HG02759 (cell line): ENCODE measurements around the gene CRADD.
"Not testable (repeated sequence)": the region's sequence is repeated elsewhere in the genome, so short reads cannot be mapped to it uniquely, and the experiment has no call there.

Source experiments
- ATAC-seq: cut with Tn5 transposase; IDR thresholded peaks from one replicate; pipeline ENCODE4 v1.9.1; 2021; ENCODE audit warnings: mild to moderate bottlenecking, moderate library complexity; ENCODE audit not compliant: unreplicated experiment

The CRADD gene

DNA sequence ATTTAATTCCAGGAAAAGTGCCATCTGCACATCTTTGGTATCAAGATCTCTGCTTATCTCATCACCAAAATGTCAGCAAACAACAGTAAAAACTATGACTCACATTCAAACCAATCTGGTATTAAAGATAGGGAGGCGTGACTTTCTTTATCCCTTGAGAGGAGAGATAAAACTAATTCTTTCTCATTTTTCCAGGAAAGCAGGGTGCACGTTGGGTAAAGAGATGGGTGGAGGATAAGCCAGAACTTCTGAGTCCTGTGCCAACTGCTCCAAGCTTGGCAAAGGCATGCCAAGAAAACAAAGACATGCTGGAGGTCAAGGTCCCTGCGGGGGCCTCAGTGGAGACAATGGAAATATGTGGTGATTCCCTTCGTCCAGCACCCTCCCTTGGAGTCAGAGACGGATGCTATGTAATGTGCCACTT is 245.4 kb downstream of the CRADD start:
- no peak for ATAC-seq

DNA sequence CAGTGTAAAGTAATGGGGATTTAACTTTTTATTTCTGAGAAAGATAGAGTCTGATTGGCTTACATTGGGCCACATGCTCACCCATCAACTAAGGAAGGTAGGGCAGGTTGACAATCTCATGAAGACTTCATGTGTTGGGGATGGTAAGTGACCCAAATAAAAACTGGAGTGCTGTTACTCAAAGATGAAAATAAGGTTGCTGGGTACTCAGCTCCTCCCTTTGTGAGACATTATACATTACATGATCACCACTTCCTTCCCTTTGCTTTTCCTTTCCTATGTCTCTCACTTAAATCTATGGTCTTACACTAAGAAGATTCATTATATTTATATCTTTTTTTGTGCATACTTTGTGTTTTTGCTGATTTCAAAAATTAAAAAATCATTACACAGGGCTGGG is 247.2 kb downstream of the CRADD start:
- no peak for ATAC-seq

DNA sequence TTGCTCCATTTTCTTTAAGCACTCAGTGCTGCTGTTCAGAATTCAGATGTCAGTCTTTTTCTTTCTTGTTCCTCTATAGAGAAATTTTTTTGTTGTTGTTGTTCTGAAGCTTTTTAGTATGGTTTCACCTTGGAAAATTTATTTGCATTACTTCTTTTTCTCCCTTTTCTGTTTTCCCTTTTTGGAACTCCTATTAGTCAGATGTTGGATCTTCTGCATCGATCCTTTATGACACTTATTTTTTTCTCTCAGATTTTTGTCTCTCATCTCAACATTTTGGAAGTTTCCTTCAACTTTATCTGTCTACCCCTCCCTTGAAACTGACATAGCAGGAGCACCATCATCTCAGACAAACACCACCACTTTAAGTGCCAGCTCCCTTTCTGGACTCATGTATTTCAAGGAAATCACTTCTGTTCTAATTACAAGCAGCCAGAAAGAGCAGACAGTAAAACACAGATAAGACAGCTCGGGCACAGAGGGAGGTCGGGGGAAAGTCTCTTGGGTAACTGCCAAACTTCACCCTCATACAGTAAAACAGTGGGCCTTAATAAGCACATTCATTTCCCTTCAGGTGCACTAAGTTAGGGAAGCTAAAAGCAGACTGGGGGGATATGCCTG is 248.5 kb downstream of the CRADD start:
- no peak for ATAC-seq

DNA sequence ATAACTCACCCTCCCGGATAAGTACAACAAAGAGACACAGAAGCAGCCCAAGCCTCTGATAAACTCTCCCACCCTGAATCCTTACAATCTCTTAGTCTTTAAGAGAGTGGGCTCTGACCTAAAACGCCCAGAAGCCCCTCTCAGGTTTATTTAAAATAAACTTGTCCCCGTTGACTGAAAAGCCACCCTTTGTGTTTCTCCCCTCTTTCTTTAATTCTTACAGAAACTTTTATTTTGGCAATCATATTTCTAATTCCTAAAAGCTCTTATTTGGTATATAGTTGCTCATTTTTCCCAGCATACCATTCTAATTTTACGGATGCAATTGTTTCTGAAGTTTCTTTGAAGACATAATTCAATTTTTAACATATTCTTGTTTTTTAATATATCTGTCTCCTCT is 249.1 kb downstream of the CRADD start:
- no peak for ATAC-seq

DNA sequence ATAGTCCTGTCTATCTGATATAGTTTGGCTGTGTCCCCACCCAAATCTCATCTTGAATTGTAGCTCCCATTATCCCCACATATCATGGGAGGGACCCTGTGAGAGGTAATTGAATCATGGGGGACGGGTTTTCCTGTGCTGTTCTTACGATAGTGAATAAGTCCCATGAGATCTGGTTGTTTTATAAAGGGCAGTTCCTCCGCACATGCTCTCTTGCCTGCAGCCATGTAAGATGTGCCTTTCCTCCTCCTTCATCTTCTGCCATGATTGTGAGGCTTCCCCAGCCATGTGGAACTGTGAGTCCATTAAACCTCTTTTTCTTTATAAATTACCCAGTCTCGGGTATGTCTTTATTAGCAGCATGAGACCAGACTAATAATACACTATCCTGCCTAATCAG is 251.9 kb downstream of the CRADD start:
- not testable (repeated sequence) for ATAC-seq

DNA sequence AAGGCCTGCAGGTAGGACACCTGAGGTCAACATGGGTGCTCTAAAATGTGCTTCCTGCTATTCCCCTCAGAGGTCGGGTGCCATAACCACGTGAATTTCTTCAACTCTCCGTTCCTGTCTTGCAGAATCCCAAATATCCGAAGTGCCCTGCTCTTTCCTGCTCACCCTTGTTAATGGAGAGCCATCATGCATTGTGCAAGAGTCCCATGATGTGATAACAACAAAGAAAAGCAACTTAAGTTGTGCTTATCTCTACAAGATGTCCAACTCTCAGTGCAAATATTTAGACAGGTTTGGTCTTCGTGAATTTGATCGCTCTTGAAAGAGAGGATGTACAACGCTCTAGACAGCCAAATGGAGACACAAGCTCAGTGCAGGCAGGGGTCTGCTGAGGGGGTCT is 260.6 kb downstream of the CRADD start:
- no peak for ATAC-seq

DNA sequence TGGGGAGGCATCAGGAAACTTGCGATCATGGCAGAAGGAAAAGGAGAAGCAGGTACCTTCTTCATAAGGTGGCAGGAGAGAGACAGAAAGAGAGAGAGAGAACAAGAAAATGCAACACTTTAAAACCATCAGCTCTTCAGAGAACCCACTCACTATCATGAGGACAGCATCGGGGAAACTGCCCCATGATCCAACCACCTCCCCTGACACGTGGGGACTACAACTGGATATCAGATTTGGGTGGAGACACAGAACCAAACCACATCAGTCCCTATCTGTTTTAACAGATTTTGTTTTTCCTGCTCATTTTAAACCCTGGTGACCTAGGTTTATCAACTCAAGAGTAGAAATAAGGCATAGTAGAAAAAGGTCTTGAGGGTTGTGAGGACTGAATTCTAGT is 261.1 kb downstream of the CRADD start:
- ATAC-seq, result no peak

DNA sequence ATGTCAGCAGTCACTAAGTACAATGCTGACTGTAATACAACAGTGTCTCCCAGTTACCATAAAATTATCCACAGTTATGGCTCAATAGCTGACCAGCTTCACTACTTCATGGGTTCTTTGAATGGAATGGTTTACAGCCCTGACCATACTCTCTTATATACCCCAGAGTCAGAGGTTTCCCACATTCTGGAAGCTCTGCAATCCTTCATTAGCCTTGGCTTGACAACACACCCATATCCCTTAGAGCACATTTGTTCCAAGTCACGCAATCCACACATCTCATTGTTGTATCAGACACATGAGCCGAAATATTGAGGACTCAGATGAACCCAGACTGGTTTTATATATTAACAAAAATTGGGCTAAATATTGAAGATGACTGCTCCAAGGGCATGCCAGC is 261.8 kb downstream of the CRADD start:
- no peak for ATAC-seq

DNA sequence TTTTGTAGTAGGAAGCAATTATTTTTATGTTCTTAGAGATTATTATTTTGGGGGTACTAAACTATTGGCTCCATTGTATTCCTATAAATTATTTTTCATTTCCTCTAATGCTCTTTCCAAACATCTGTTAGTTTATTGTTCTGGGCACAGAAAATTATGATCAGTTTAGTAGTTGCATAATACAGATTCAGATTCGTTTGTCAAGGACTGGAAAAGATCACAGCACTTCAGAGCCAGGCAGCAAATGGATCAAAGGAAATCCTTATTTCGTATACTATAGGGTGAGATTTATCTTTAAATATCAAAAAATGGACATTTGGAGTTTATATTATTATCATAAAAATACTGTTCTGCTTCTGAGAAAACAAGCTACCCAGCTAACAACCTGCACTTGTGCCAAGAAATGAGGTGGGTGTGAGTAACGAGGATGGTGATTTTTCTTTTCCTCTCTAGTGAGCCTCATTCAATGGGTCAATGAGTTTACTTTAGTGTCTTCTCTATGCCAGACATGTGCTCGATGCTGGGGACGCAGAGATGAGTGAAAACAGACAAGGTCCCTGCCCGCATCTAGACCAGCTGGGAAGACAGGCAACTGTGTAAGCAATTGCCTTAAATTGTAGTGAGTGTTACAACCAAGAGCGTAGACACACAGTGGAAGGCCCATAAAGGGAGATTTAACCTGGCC is 262.6 kb downstream of the CRADD start:
- ATAC-seq, result no peak

DNA sequence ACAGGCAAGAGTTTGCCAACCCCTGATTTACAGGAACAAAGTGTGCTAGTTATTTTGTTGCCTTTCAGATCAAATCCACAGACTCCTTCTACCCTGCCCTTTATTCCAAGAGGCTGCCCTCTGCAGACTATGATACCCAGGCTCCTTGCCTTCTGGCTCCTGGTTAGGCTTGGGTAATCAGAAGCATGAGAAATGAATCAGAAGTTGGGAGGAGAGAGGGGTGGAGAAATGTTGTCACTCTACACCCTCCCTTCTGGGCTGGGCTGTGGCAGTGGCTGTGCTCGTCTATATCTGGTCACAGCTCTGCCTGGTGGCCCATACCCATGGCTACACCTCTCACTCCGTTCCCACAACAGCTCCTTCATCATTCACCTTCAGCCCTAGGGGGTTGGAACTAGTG is 266.6 kb downstream of the CRADD start:
- ATAC-seq, result no peak

DNA sequence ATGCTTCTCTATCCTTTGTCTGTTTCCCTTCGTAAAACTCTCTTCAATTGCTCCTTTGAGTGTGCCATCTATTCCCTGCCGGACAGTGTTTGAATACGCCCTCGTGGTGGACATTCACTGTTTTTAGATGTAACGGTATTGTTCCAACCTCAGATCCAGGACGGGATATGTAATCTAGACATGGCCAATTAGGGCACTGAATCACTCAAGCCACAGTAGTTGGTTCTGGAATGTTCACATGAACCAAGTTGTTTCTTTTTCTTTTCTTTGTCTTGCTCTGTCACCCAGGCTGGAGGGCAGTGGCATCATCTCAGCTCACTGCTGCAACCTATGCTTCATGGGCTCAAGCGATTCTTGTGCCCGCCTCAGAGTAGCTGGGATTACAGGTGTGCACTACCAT is 267.0 kb downstream of the CRADD start:
- no peak for ATAC-seq
